HepG2 (cell line): ENCODE data around the gene GMPPA.
A peak's percentile ranks its signal among the peaks of the same experiment; 100 is the strongest.

Experiments used
- CEBPB ChIP-seq: IDR thresholded peaks from 2 replicates; pipeline ENCODE4 v1.6.1; 2011; ENCODE audit warnings: low read depth, low read length, improper control_type of control experiment, borderline replicate concordance
- KDM3A ChIP-seq: IDR thresholded peaks from 2 replicates; pipeline ENCODE4 v1.6.1; 2018; ENCODE audit warnings: low read depth, missing compliant biosample characterization
- MAX ChIP-seq: IDR thresholded peaks from 2 replicates; pipeline ENCODE4 v1.6.1; 2012; ENCODE audit warnings: inconsistent platforms
- POLR2A ChIP-seq, 2 experiments: IDR thresholded peaks; 2 replicates each; pipeline ENCODE4 v1.6.1; 2011; ENCODE audit warnings: low read depth in 2 of 2, low read length in 2 of 2, mild to moderate bottlenecking in 1 of 2, moderate library complexity in 1 of 2; ENCODE audit not compliant: insufficient read depth in 1 of 2
- REST ChIP-seq, 2 experiments: IDR thresholded peaks; 2 replicates each; pipeline ENCODE4 v1.6.1; 2011 to 2012; ENCODE audit warnings: low read length in 2 of 2, borderline replicate concordance in 1 of 2, low read depth in 1 of 2, mild to moderate bottlenecking in 1 of 2, moderate library complexity in 1 of 2

- TF ChIP-seq POLR2A (IDR thresholded peaks at IDR 0.05; ENCODE audit: insufficient read depth in 1 of 2, low read depth in 2 of 2, low read length in 2 of 2) (no peak), KDM3A (CRISPR knock-in tag) (no peak), REST (IDR thresholded peaks at IDR 0.05; ENCODE audit: borderline replicate concordance in 1 of 2, low read depth in 1 of 2, low read length in 2 of 2) (peak in 1 of 2 experiments; percentile 73; a peak in 2 of 4 replicates), MAX (peak; percentile 82), CEBPB (no peak)
Measured at GRCh38 chr2:219495531-219496122, 3.1 kb upstream of the GMPPA start.
